Iris pigment epithelial cell (primary cell): Measurements from ENCODE around the gene HELZ.
"Not testable (repeated sequence)": the region's sequence is repeated elsewhere in the genome, so short reads cannot be mapped to it uniquely, and the experiment has no call there.

Source experiments
- DNase-seq: peaks from one replicate; pipeline ENCODE4 v3.0.0-alpha.2; 2011; ENCODE audit warnings: low read depth

The HELZ gene

GRCh38 chr17:67265436-67266019 lies 20.5 kb upstream of the HELZ start:
- DNase-seq: no peak

- DNase-seq: no peak
These were observed 17.6 kb upstream of the HELZ start for GRCh38 chr17:67262435-67263117.

GRCh38 chr17:67260170-67260987 lies 15.4 kb upstream of the HELZ start:
- peak; percentile 93 for DNase-seq

- DNase-seq: no peak
These were observed 13.9 kb upstream of the HELZ start for GRCh38 chr17:67258821-67259468.

GRCh38 chr17:67256075-67256732 lies 11.2 kb upstream of the HELZ start:
- no peak for DNase-seq

GRCh38 chr17:67253384-67253783 lies 8.4 kb upstream of the HELZ start:
- peak; percentile 74 for DNase-seq

- DNase-seq: not testable (repeated sequence)
These were observed 6.6 kb upstream of the HELZ start for GRCh38 chr17:67251586-67251985.

- no peak for DNase-seq
These were observed 3.3 kb upstream of the HELZ start for GRCh38 chr17:67248291-67248690.

- no peak for DNase-seq
These were observed 2.5 kb upstream of the HELZ start for GRCh38 chr17:67247416-67247900.

- peak; percentile 77 for DNase-seq
These were observed 1.8 kb upstream of the HELZ start for GRCh38 chr17:67246653-67247415.

- peak; percentile 36 for DNase-seq
These were observed 1.3 kb upstream of the HELZ start for GRCh38 chr17:67246403-67246652.

- no peak for DNase-seq
These were observed 852 bp upstream of the HELZ start for GRCh38 chr17:67245694-67246402.

- DNase-seq: no peak
These were observed 444 bp downstream of the HELZ start for GRCh38 chr17:67244431-67245072.

- no peak for DNase-seq
These were observed 1.7 kb downstream of the HELZ start for GRCh38 chr17:67243284-67243683.

- DNase-seq: no peak
These were observed 3.2 kb downstream of the HELZ start for GRCh38 chr17:67241719-67242341.

- DNase-seq: peak; percentile 90
These were observed 5.4 kb downstream of the HELZ start for GRCh38 chr17:67239597-67239996.

GRCh38 chr17:67238991-67239390 lies 6.0 kb downstream of the HELZ start:
- DNase-seq: no peak

GRCh38 chr17:67232441-67232840 lies 12.6 kb downstream of the HELZ start:
- no peak for DNase-seq

- DNase-seq: no peak
These were observed 15.7 kb downstream of the HELZ start for GRCh38 chr17:67229109-67229955.
